ENCODE measurements around the gene MTX2.

DNA sequence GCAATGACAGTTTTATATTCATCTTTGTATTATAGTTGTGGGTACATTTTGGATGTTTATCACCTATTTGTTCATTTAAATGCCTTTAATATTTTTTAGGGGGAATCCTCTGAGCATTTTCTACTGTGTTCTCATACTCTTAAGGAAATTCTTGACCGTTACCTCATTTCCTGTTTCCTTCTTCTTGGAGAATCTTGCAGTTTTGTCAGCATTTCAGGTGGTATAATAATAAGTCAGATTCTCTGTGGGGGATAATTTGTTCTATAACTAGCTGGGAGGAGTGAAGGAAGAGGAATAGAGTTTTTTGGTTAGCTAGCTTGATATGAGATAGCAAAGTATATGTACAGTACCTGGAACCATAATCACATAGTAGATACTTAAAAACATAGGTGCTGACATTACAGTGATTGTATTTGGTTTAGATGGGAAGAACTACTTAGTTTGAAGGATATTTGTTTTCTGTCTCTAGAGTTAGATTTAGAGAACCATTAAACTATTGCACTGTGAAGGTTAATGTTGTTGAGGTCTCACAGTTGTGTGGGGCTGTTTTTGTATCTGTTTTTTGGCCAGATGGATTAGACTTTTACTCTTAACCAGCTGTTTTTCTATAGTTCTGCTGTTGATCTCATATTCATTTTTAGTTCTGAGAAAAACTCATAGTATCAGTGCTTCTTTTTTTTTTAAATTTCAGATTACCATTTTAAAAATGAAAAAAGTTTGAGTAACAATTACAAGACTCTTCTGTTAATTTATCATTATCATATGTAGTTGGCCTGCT is 14.2 kb downstream of the MTX2 start:
- no peak for TF ChIP-seq EZH2 (IDR thresholded peaks at IDR 0.05)
- no peak for TF ChIP-seq POLR2AphosphoS5 (IDR thresholded peaks at IDR 0.05; ENCODE audit: borderline replicate concordance, low read depth, low read length)

All from SK-N-MC (cell line).